Hematopoietic multipotent progenitor cell treated with erythropoietin and hydrocortisone succinate and interleukin-3 and kit ligand, for 8 days (in vitro differentiated cells): ENCODE results near the gene ENHO.
A peak's percentile ranks its signal among the peaks of the same experiment; 100 is the strongest.

Experiments used
- DNase-seq: peaks from one replicate; pipeline ENCODE4 v3.0.0-alpha.2; 2015

The ENHO gene

GRCh38 chr9:34522971-34523797 lies at the start of gene ENHO:
TSS of gene ENHO (minus strand) at chr9:34522990. CDS start at chr9:34521695, 1,295 bp downstream.
- DNase-seq, result peak; percentile 86

GRCh38 chr9:34572092-34572491 lies 49.3 kb upstream of the ENHO start:
- DNase-seq, result no peak

GRCh38 chr9:34571481-34571810 lies 48.7 kb upstream of the ENHO start:
- no peak for DNase-seq

GRCh38 chr9:34570809-34571480 lies 48.2 kb upstream of the ENHO start:
- no peak for DNase-seq

GRCh38 chr9:34570376-34570775 lies 47.6 kb upstream of the ENHO start:
- no peak for DNase-seq

- DNase-seq, result no peak
These were observed 46.0 kb upstream of the ENHO start for GRCh38 chr9:34568774-34569173.

GRCh38 chr9:34568133-34568532 lies 45.3 kb upstream of the ENHO start:
- DNase-seq, result no peak

- DNase-seq, result no peak
These were observed 44.2 kb upstream of the ENHO start for GRCh38 chr9:34566972-34567371.

GRCh38 chr9:34566322-34566721 lies 43.5 kb upstream of the ENHO start:
- DNase-seq, result no peak

- DNase-seq, result no peak
These were observed 43.1 kb upstream of the ENHO start for GRCh38 chr9:34565856-34566255.

GRCh38 chr9:34564617-34565016 lies 41.8 kb upstream of the ENHO start:
- no peak for DNase-seq

GRCh38 chr9:34563262-34563661 lies 40.5 kb upstream of the ENHO start:
- no peak for DNase-seq

- peak; percentile 11 for DNase-seq
These were observed 39.5 kb upstream of the ENHO start for GRCh38 chr9:34562135-34562745.

GRCh38 chr9:34560599-34561214 lies 37.9 kb upstream of the ENHO start:
- DNase-seq, result no peak

- no peak for DNase-seq
These were observed 37.0 kb upstream of the ENHO start for GRCh38 chr9:34559624-34560455.

- no peak for DNase-seq
These were observed 36.3 kb upstream of the ENHO start for GRCh38 chr9:34558919-34559623.

- no peak for DNase-seq
These were observed 35.6 kb upstream of the ENHO start for GRCh38 chr9:34558364-34558763.

GRCh38 chr9:34557426-34558321 lies 34.9 kb upstream of the ENHO start:
- no peak for DNase-seq

- DNase-seq, result no peak
These were observed 34.2 kb upstream of the ENHO start for GRCh38 chr9:34556949-34557348.

GRCh38 chr9:34555936-34556525 lies 33.2 kb upstream of the ENHO start:
- DNase-seq, result no peak

GRCh38 chr9:34555500-34555899 lies 32.7 kb upstream of the ENHO start:
- DNase-seq, result no peak
